Measurements from ENCODE around the gene LRRC71. TPM values are rescaled to one million over a fixed set of nuclear protein-coding genes. Genes with fewer than 3 reads are reported as not detected.

LRRC71 gene
- total RNA-seq, 1 donor from 2014 or later, result not detected

GRCh38 chr1:156909671-156910070 is 10.8 kb upstream of the LRRC71 start:
- Histone ChIP-seq H3K4me2 (no peak overlapping the region), H3K27me3 (peaks cover 29% of the 10 kb centered on the region), H3K27ac (no peak overlapping the region), H3K4me1 (peaks cover 6% of the 10 kb centered on the region), H3K9ac (no peak overlapping the region), H4K20me1 (ENCODE audit: low read depth) (no peaks in the 10 kb centered on the region), H3K9me3 (ENCODE audit: low read depth) (no peaks in the 10 kb centered on the region), H3F3A (ENCODE audit: low read depth) (no peaks in the 10 kb centered on the region), H3K36me3 (no peaks in the 10 kb centered on the region), H3K79me2 (ENCODE audit: low read depth) (no peaks in the 10 kb centered on the region), H3K4me3 (no peak overlapping the region), H2AFZ (replicated peaks) (no peak overlapping the region)
- H3K36me3 Mint-ChIP-seq, result no peaks in the 10 kb centered on the region
- peaks cover 8% of the 10 kb centered on the region for H3K27me3 Mint-ChIP-seq (ENCODE audit: insufficient read depth, low read depth)
- no peak for DNase-seq (ENCODE audit: low spot score)
- H3K27ac Mint-ChIP-seq, result no peak overlapping the region
- H3K4me3 Mint-ChIP-seq, result no peak overlapping the region
- H3K9me3 Mint-ChIP-seq, result no peaks in the 10 kb centered on the region
- H3K4me1 Mint-ChIP-seq, result peaks cover 6% of the 10 kb centered on the region
- TF ChIP-seq, protein P1, sequence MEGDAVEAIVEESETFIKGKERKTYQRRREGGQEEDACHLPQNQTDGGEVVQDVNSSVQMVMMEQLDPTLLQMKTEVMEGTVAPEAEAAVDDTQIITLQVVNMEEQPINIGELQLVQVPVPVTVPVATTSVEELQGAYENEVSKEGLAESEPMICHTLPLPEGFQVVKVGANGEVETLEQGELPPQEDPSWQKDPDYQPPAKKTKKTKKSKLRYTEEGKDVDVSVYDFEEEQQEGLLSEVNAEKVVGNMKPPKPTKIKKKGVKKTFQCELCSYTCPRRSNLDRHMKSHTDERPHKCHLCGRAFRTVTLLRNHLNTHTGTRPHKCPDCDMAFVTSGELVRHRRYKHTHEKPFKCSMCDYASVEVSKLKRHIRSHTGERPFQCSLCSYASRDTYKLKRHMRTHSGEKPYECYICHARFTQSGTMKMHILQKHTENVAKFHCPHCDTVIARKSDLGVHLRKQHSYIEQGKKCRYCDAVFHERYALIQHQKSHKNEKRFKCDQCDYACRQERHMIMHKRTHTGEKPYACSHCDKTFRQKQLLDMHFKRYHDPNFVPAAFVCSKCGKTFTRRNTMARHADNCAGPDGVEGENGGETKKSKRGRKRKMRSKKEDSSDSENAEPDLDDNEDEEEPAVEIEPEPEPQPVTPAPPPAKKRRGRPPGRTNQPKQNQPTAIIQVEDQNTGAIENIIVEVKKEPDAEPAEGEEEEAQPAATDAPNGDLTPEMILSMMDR (IDR thresholded peaks at IDR 0.05), result no peak
- TF ChIP-seq EZH2 (IDR thresholded peaks at IDR 0.05) (no peak), EZH2phosphoT487 (IDR thresholded peaks at IDR 0.05) (no peak)

DNA sequence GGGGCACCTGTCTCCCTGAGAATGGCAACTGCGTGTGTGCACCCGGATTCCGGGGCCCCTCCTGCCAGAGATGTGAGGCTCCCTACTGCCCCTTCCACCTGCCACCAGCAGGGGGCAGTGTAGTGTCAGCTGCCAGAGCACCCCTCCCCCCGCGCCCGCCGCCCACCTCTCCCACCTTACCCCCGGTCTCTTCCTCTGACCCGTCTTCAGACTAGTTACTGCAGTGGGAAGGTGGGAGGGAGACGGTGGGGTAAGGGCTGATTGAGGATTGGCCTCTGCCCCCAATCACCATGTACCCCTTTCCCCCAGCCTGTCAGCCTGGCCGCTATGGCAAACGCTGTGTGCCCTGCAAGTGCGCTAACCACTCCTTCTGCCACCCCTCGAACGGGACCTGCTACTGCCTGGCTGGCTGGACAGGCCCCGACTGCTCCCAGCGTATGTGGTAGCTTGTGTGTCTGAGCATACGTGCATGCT is 10.1 kb upstream of the LRRC71 start:
- H3F3A ChIP-seq (ENCODE audit: low read depth), result no peaks in the 10 kb centered on the region
- Mint-ChIP-seq H3K27ac (no peak overlapping the region), H3K4me3 (no peak overlapping the region), H3K4me1 (peaks cover 9% of the 10 kb centered on the region), H3K9me3 (no peaks in the 10 kb centered on the region), H3K36me3 (no peaks in the 10 kb centered on the region), H3K27me3 (ENCODE audit: insufficient read depth, low read depth) (peaks cover 5% of the 10 kb centered on the region)
- TF ChIP-seq EZH2phosphoT487 (IDR thresholded peaks at IDR 0.05), result no peak
- TF ChIP-seq, protein P1 (IDR thresholded peaks at IDR 0.05), result peak; percentile 92
- peaks cover 29% of the 10 kb centered on the region for H3K27me3 ChIP-seq
- no peaks in the 10 kb centered on the region for H3K36me3 ChIP-seq
- H3K79me2 ChIP-seq (ENCODE audit: low read depth), result no peaks in the 10 kb centered on the region
- H3K4me1 ChIP-seq, result peaks cover 6% of the 10 kb centered on the region
- H3K9me3 ChIP-seq (ENCODE audit: low read depth), result no peaks in the 10 kb centered on the region
- H3K9ac ChIP-seq, result no peak overlapping the region
- peak overlapping the region; percentile 14 for H3K4me3 ChIP-seq
- H3K4me2 ChIP-seq, result peak overlapping the region; percentile 60
- no peak overlapping the region for H3K27ac ChIP-seq
- H2AFZ ChIP-seq (replicated peaks), result no peak overlapping the region
- DNase-seq (ENCODE audit: low spot score), result peak; percentile 80
- H4K20me1 ChIP-seq (ENCODE audit: low read depth), result no peaks in the 10 kb centered on the region

- H3K4me1 ChIP-seq, result peaks cover 6% of the 10 kb centered on the region
These were observed 8.7 kb upstream of the LRRC71 start for GRCh38 chr1:156911577-156912298.

More at GRCh38 chr1:156911577-156912298, 8.7 kb upstream of the LRRC71 start:
- no peak overlapping the region for H3K4me2 ChIP-seq
- no peak overlapping the region for H2AFZ ChIP-seq (replicated peaks)
- peaks cover 7% of the 10 kb centered on the region for H3K27me3 Mint-ChIP-seq (ENCODE audit: insufficient read depth, low read depth)
- no peak for DNase-seq (ENCODE audit: low spot score)
- H3K4me3 ChIP-seq, result no peak overlapping the region
- H3K36me3 ChIP-seq, result no peaks in the 10 kb centered on the region
- no peaks in the 10 kb centered on the region for H3F3A ChIP-seq (ENCODE audit: low read depth)
- no peaks in the 10 kb centered on the region for H3K9me3 Mint-ChIP-seq
- H3K9me3 ChIP-seq (ENCODE audit: low read depth), result no peaks in the 10 kb centered on the region
- H3K9ac ChIP-seq, result no peak overlapping the region
- H4K20me1 ChIP-seq (ENCODE audit: low read depth), result no peaks in the 10 kb centered on the region
- H3K27ac ChIP-seq, result no peak overlapping the region
- no peak overlapping the region for H3K27ac Mint-ChIP-seq
- H3K27me3 ChIP-seq, result peaks cover 41% of the 10 kb centered on the region
- H3K36me3 Mint-ChIP-seq, result no peaks in the 10 kb centered on the region
- H3K4me1 Mint-ChIP-seq, result peaks cover 9% of the 10 kb centered on the region
- TF ChIP-seq EZH2phosphoT487 (IDR thresholded peaks at IDR 0.05), result no peak
- no peak for TF ChIP-seq EZH2 (IDR thresholded peaks at IDR 0.05)
- TF ChIP-seq, protein P1 (IDR thresholded peaks at IDR 0.05), result no peak
- H3K4me3 Mint-ChIP-seq, result no peak overlapping the region
- H3K79me2 ChIP-seq (ENCODE audit: low read depth), result no peaks in the 10 kb centered on the region
